Stimulated activated CD8-positive, alpha-beta memory T cell treated with anti-CD3 and anti-CD28 coated beads, Interleukin-4, amount 100 ng/mL, for 4 hours (primary cell): ENCODE results near the gene CPD.
"Not testable (repeated sequence)": the region's sequence is repeated elsewhere in the genome, so short reads cannot be mapped to it uniquely, and the experiment has no call there.

ENCODE experiments used
- DNase-seq, 2 donors: peaks; one replicate each; pipeline ENCODE4 v3.0.0-alpha.2; 2020; ENCODE audit warnings: low read depth in 2 of 2, low spot score in 1 of 2

The CPD gene

DNA sequence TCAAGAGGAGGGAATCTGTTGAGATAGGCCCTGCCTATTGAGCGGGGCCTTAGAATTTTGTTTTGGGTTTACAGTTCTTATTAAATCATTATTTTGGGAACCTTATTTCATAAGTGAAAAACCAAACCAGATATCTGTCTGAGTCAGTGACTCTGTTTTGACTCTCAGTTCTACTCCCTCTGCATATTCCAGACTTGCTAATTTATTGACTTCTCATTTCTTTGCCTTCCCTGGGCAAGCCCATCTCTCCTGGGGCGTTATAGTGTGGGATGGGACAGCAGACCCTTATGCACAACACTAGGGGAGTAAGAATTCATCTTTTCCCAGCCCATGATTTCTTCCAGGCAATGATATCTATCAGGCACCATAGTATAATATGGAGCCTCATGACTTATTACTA lies 45.7 kb downstream of the CPD start:
- no peak for DNase-seq

DNA sequence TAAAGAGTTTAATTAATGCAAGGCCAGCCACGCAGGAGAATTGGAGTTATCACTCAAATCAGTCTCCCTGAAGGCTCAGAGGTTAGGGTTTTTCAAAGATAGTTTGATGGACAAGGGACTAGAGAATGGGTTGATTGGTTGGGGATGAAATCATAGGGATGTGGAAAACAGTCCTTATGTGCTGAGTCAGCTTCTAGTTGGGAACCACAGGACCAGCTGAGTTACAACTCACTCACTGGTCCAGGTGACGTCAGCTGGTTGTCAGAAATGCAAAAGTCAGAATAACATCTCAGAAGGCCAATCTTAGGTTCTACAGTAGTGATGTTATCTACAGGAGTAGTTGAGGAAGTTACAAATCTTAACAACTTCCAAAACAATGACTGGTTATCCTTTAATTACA lies 47.6 kb downstream of the CPD start:
- DNase-seq: no peak

DNA sequence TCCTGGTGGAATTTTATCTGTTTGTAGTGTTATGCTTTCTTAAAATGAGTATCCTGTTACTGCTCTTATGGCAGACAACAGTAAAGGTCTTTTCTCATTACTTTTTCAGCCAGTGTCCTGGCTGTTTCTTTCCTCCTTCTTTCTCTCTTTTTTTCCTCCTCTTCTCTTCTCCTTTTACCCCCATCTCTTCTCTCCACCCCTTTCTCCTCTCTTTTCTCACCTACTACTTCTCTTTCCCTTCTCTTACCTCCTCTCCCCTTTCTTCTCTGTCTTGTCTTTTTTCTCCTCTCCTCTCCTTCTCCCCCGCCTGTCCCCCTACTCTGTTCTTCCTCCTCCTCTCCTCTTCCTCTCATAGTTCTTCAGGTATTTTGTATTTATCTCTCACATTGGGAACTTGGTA lies 48.9 kb downstream of the CPD start:
- DNase-seq: no peak

DNA sequence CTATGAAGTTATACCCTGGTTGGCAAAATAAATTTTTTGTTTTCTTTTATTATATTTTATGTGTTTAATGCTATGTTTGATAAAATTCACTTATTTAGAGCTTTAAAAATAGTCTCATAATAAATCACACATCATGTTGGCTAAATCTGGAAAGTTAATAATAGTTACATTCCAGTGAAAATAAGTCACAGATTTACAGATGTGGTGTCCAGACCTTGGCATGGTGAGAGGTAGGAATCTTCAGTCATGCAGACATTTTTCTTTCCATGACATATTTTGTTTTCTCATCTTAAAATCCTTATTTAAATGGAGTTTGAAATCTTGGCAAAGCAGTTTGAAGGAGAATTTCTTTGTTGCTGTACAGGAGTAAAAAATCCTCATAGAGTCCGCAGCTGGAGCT lies 50.4 kb downstream of the CPD start:
- no peak for DNase-seq

DNA sequence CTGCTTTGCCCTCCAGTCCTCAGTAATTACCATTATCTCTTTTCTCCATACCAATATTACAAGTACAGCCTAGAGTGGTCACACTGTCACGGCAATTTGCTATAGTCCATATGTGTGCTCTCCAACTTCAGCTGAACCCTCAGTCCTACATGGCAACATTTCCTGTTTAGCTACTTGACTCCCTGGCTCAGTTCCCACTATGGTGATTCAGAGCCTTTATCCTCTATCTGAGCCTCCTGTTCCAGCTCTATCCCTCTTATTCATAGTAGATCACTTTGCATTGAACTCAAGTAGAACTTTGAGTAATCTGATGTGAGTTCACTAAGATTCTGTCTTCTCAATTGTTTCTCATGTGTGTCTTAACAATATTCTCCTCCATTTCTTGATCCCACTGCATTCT lies 54.8 kb downstream of the CPD start:
- DNase-seq: no peak

DNA sequence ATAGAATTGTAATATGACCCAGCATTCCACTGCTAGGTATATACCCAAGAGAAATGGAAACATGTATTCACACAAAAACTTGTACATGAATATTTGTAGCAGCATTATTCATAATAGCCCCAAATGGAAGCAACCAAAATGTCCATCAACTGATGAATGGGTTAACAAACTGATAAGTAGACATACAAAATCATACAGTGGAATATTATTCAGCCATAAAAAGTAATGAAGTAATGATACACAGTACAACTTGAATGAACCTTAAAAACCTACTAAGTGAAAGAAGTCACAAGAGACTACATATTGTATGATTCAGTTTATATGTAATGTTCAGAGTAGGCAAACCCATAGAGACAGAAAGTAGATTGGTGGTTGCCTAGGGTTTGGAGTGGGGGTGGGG lies 58.0 kb downstream of the CPD start:
- no peak for DNase-seq

DNA sequence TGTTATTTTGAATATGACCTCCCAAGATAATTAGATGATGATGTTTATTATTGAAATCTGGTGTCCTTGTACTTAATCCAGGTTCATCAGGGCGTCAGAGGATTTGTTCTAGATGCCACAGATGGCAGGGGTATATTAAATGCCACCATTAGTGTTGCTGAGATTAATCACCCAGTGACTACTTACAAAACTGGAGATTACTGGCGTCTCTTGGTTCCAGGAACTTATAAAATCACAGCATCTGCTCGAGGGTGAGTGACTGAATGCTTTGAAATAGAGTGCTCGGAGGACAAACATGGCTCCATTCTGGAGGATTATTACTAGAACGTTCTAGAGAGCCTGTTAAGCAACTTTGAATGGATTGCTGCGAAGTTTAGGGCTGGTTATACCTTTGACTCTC lies 65.0 kb downstream of the CPD start:
- DNase-seq: no peak

DNA sequence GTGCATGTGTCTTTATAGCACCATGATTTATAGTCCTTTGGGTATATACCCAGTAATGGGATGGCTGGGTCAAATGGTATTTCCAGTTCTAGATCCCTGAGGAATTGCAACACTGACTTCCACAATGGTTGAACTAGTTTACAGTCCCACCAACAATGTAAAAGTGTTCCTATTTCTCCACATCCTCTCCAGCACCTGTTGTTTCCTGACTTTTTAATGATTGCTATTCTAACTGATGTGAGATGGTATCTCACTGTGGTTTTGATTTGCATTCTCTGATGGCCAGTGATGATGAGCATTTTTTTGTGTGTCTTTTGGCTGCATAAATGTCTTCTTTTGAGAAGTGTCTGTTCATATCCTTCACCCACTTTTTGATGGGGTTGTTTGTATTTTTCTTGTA lies 67.9 kb downstream of the CPD start:
- not testable (repeated sequence) for DNase-seq

DNA sequence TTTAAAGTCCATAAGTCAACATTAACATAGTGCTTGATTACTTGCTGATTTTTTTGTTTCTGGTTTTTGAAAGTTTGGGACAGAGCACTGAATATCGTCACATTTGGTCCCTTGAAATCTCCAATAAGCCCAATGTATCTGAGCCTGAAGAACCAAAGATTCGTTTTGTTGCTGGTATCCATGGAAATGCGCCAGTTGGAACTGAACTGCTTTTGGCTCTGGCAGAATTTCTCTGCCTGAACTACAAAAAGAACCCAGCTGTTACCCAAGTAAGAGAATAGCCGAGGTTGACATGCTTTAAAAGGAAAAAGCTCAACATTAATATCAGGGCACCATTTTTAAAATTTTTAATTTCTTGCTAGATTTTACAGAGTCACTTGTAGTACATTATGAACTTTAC lies 70.8 kb downstream of the CPD start:
- no peak for DNase-seq

DNA sequence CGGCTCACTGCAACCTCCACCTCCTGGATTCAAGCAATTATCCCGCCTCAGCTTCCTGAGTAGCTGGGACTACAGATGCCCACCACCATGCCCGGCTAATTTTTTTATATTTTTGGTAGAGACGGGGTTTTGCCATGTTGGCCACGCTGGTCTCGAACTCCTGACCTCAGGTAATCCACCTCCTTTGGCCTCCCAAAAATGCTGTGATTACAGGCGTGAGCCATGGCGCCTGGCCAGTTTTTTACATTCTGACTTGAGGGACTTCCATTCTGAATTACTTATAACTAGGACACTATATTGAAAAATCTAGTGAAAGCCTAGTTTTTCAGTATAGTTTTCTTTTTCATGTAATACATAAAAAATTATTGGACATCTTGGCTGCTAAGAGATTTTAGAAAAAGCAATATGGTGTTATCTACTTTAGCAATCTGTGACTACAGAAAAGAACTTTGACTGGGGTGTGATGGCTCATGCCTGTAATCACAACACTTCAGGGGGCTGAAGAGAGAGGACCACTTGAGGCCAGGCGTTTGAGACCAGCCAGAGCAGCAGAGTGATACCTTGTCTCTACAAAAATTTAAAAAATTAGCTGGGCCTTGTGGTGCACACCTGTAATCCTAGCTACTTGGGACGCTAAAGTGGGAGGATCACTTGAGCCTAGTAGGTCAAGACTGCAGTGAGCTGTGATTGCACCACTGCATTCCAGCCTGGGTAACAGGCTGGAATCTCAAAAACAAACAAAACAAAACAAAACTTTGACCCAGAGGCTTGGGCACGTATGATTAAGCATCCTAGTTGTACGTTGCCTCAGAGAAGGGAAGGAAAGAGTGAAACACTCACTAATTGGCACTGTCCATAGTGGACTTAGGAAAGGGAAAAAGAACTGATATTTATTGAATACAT lies 71.6 kb downstream of the CPD start:
- DNase-seq: no peak

DNA sequence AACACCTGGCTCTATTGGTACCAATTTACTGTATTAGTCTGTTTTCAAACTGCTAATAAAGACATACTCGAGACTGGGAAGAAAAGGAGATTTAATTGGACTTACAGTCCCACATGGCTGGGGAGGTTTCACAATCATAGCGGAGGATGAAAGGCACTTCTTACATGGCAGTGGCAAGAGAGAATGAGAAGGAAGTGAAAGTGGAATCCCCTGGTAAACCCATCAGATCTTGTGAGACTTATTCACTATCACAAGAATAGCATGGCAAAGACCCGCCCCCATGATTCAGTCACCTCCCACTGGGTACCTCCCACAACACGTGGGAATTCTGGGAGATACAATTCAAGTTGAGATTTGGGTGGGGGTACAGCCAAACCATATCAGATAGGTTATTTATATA lies 75.9 kb downstream of the CPD start:
- no peak for DNase-seq

DNA sequence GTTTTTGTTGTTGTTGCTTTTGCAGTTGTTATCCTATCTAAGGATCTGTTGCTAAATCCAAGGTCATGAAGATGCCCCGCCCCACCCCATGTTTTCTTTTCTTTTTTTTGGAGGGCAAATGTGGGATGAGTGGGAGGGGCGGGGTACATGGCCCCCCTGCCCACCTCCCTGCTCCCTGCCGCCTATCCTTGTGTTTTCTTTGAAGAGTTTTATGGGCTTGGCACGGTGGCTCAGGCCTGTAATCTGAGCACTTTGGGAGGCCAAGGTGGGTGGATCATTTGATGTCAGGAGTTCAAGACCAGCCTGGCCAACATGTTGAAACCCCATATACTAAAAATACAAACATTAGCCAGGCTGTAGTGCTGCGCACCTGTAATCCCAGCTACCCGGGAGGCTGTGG lies 79.6 kb downstream of the CPD start:
- no peak for DNase-seq

DNA sequence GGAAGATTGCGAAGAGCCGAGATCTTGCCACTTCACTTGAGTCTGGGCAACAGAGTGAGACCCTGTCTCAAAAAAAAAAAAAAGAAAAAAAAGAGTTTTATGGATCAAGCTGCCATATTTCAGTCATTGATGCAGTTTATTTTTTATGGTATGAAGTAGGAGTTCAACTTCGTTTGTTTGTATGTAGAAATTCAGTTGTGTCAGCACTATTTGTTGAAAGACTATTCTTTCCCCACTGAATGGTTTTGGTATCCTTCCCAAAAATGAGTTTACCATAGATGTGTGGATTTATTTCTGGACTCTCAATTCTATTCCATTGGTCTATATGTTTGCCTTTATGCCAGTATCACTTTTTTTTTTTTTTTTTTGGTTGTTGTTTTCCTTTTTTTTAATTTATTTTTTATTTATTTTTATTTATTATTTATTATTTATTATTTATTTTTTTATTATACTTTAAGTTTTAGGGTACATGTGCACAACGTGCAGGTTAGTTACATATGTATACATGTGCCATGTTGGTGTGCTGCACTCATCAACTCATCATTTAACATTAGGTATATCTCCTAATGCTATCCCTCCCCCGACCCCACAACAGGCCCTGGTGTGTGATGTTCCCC lies 80.2 kb downstream of the CPD start:
- DNase-seq: not testable (repeated sequence)

DNA sequence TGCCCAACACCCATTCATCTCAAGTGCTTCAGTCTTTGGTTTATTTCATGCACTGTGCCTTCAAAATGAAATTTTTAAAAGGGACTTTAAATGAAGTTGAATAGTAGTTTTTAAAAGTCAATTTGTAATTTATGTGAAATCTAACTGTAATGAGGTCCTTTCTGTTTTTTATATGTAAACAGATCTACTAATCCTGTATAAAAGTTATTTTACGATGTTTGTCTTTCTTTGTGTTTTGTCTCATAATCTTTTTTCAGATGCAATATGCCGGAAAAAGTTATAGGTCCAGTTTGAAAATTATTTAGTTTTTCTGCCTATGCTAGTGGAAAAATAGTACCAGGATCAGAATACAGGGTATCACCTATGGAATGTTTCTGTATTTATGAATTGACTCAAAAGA lies 89.7 kb downstream of the CPD start:
- no peak for DNase-seq

DNA sequence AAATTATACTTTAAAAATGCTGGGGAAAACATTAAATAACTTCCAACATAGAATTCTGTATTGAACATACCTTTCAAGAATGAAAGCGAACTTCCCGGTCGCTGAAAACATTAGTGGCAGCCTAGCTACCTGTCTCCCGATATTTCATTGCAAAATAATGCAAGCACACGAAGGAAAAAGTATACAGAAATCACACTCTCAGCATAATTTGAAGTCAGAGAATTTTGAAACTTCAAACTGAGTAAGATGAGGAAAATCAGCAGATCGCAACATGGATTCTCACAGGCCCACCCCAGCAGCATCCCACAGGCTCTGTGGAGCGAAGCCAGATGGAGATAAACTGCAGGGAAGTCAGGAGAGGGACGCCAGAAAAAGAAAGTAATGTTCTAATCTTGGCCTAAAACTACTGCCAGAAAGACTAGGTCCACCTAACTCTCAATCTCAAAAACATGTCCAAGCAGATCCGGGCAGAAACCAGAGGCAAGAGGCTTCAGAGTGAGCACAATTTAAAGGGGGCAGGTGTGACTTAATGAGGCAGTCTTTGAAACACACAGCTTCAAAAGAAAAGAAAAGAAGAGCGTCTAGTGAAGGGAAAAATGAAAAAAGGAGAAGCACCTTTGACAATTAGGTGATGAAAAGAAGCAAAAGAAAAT lies 93.6 kb downstream of the CPD start:
- DNase-seq: no peak

DNA sequence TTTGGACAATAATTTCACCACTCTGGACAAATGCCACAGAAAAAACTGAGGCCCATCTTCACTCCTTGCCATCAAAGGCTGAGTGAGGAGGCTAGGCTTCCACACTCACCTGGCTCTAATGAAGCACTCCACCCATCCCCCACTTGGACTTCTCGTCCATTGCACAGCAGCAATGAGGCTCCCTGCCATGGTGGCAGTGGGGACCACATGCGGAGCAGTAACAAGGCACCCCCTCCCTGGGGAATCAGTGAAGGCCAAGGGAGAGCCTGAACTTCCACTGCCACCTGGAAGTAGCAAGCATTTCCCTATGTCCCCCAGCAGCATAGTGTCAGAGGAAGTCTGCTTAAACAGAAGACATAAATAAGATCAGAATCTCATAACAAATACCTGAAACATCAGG lies 96.5 kb downstream of the CPD start:
- no peak for DNase-seq

DNA sequence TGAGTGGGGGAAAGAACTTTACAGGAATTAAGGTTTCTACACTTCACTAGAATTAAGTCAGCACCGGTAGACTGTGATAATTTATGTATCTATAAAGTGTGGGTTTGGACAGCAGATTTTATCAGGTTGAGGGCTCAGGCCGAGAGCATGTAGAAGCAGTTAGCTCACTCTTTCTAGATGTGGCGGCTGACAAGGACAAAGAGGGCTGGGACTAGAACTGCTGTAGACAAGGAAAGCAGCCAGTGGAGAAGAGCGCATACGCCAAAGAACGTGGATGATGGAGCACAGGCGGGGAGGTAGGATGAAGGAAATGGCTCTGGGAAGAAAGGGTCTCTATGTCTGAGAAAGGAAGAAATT lies 98.0 kb downstream of the CPD start:
- DNase-seq: no peak

DNA sequence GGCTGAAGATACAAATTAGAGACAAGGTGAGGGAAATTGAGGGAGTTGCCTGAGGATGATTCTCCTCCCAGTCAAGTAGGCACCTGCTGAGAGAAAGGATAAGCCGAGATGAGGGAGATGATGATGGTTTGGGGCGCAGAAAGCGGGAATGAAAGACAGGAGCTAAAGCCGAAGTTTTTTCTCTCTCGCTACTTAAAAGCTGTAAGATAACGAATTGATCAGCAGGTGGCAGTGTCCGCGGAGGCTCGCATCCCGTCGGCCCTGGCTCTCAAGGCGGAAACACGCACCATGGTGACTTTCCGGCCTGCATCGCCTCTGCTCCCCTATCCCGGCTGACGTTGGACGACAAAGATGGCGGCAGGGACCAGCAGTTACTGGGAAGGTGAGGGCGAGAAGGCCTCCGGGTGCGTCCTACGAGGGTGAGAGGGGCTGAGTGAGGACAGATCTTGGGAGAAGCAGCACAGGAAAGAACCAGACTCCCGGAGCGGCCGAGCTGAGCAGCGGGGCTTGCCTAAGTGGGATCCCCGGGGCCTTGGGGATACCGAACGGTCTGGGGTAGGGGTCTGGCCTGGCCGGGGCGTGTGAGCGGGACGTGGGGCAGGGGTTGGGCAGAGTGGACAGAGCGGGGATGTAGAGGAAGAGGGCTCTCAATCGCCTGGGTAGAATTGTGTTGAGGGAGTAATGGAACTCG lies 98.5 kb downstream of the CPD start, which contains the start of gene GOSR1:
GOSR1 (plus strand) TSS at position 326 of the 691 bp plus-strand sequence; CDS start at position 352, 26 bp downstream.
- DNase-seq: peak; percentile 82

DNA sequence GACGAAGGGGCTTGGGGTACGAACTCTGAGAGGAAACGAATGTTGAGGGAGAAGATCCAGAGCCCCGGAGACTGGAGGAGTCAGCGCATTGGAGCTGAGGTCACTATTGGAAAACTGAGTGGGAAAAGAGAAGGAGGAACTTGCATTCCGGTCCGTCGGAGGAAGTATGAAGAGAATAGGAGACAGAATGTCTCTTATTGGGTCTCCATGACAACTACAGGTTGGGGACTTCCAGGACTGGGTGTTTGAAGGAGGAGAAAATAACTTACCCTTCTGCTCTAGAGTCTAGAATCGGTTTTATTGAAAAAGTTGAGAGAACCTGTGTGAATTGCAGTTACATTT lies 99.0 kb downstream of the CPD start:
- no peak for DNase-seq

DNA sequence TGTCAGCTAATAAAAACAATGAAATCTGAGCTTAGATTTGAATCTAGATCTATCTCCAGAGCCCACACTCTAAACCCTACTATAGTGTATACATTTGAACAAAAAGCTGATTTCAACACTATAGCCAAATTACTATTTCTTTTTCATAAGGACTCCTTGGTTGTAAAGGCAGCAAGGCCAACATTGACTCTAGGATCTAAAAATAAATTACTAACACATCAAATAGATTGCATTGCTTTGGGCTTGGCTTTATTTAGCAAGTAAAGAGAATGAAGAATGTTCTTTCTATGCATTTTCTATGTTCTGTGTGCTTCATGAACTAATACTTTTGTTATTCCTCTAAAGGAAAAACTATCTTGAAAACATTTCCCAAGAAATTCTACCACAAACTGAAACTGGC lies 103.8 kb downstream of the CPD start:
- DNase-seq: no peak

DNA sequence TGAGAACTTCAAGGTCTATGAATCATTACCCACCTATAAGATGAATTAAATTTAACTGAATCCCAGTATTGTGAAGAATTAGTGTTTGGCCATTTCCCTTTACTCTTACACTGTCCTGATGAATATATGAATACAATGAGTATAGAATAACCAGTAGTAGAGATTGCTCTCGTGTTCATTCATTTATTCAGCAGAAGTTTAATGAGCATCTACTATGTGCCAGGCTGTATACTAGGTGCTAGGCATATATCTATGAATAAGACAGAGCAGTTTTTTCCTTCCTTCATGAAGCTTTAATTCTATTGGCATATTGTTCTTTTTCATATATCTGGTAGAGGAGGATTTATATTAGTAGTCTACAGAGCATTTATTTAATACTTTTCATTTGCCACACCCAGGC lies 104.4 kb downstream of the CPD start:
- DNase-seq: no peak

DNA sequence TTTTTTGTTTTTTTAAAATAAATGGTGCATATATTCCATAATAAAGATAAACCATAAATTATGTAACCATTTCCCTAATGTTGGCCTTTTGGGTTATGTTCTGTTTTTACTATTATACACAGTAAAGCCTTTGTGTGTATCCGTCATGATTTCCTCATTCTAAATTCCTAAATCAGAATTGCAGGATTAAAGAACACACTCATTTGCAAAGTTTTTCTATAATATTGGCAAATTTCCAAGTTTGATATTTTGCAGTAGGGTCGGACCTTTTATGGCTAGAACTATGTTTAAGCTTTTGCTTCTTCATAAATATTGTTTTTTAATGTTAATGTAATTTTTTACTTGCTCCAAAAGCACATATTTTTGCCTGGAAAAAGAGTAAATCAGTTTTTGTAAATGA lies 115.1 kb downstream of the CPD start:
- no peak for DNase-seq
